ENCODE measurements around the gene FGGY.

DNA sequence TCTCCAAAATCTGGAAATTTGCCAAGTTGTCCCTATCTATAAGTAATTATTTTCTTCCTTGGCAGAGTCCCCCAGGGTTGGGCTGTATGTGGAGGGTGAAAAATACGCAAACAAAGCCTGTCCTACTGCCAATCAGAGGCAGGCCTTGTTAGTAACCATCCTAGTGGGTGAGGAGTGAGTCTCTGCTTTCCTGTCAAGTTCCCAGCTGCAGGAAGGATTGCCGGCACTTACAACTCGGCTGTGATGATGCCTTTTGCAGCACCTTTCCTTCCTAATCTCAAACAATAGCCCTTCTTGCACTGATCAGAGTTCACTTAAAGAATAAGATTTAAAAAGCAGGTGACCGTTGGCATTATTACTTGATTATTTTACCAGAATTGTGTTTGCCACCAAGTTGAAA, 31.3 kb upstream of the FGGY start:
- TF ChIP-seq, protein P1, sequence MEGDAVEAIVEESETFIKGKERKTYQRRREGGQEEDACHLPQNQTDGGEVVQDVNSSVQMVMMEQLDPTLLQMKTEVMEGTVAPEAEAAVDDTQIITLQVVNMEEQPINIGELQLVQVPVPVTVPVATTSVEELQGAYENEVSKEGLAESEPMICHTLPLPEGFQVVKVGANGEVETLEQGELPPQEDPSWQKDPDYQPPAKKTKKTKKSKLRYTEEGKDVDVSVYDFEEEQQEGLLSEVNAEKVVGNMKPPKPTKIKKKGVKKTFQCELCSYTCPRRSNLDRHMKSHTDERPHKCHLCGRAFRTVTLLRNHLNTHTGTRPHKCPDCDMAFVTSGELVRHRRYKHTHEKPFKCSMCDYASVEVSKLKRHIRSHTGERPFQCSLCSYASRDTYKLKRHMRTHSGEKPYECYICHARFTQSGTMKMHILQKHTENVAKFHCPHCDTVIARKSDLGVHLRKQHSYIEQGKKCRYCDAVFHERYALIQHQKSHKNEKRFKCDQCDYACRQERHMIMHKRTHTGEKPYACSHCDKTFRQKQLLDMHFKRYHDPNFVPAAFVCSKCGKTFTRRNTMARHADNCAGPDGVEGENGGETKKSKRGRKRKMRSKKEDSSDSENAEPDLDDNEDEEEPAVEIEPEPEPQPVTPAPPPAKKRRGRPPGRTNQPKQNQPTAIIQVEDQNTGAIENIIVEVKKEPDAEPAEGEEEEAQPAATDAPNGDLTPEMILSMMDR (conservative IDR thresholded peaks at IDR 0.05), result no peak
- no peak for TF ChIP-seq EZH2 (IDR thresholded peaks at IDR 0.05; ENCODE audit: low read depth)
